ENCODE data around the gene COL26A1. TPM values are rescaled to one million over a fixed set of nuclear protein-coding genes. Genes with fewer than 3 reads are reported as not detected.
"Not testable (repeated sequence)": the region's sequence is repeated elsewhere in the genome, so short reads cannot be mapped to it uniquely, and the experiment has no call there.

The COL26A1 gene
- total RNA-seq, 2 donors from 2014 or later: 0.14 TPM; not detected in 1

DNA sequence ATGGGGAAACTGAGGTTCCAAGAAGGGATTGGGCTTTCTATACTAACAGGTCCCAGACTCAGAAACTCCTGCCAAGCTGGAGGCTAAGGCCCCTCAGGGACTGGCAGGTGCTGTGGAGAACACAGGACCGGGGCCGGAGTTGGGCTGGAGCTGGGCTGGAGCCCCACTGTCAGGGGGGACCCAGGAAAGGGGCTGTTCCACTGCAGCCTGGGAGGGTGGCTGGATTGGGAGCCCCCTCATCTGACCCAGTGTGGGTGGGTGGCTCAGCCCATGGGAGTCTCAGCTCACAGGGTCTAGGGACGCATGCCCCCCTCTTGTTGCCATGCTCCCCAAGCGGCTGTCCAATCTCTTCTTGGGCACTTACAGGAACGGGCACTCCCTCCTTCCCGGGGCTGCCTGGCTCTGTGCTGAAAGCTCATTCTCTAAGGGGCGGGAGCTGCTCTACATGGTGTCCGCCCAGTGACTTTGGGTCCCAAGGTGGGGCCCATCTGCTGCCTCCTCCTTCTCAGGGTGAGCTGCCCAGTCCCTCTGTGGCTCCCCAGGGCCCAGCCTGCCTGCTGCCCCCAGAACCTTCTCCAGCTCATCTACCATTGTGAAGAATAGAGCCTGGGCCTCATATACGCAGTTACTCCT, 139.9 kb downstream of the COL26A1 start:
- Histone ChIP-seq H3K36me3 (no peaks in the 10 kb centered on the region), H3K4me3 (no peak overlapping the region), H3K4me1 (ENCODE audit: control insufficient read depth in 1 of 2, low read depth in 2 of 2) (no peaks in the 10 kb centered on the region), H3K27me3 (replicated peaks; ENCODE audit: insufficient read depth) (no peaks in the 10 kb centered on the region), H3K27ac (no peak overlapping the region), H3K9me3 (no peaks in the 10 kb centered on the region)
- ATAC-seq (ENCODE audit: insufficient number of reproducible peaks, low FRiP score, low read depth) (no peak), DNase-seq (ENCODE audit: low spot score) (no peak)
- TF ChIP-seq, protein P1, sequence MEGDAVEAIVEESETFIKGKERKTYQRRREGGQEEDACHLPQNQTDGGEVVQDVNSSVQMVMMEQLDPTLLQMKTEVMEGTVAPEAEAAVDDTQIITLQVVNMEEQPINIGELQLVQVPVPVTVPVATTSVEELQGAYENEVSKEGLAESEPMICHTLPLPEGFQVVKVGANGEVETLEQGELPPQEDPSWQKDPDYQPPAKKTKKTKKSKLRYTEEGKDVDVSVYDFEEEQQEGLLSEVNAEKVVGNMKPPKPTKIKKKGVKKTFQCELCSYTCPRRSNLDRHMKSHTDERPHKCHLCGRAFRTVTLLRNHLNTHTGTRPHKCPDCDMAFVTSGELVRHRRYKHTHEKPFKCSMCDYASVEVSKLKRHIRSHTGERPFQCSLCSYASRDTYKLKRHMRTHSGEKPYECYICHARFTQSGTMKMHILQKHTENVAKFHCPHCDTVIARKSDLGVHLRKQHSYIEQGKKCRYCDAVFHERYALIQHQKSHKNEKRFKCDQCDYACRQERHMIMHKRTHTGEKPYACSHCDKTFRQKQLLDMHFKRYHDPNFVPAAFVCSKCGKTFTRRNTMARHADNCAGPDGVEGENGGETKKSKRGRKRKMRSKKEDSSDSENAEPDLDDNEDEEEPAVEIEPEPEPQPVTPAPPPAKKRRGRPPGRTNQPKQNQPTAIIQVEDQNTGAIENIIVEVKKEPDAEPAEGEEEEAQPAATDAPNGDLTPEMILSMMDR (IDR thresholded peaks at IDR 0.05): no peak

GRCh38 chr7:101505510-101505909, 142.8 kb downstream of the COL26A1 start:
- H3K27me3 ChIP-seq (replicated peaks; ENCODE audit: insufficient read depth); ATAC-seq (ENCODE audit: insufficient number of reproducible peaks, low FRiP score, low read depth); H3K27ac ChIP-seq; H3K4me3 ChIP-seq; H3K9me3 ChIP-seq; H3K36me3 ChIP-seq; H3K4me1 ChIP-seq (ENCODE audit: control insufficient read depth in 1 of 2, low read depth in 2 of 2); DNase-seq (ENCODE audit: low spot score): not testable (repeated sequence)

- Histone ChIP-seq H3K27ac (no peak overlapping the region), H3K4me3 (no peak overlapping the region)
- TF ChIP-seq, protein P1 (IDR thresholded peaks at IDR 0.05): no peak
Observed at GRCh38 chr7:101506531-101506930, 143.9 kb downstream of the COL26A1 start.

GRCh38 chr7:101507327-101507726, 144.7 kb downstream of the COL26A1 start:
- no peaks in the 10 kb centered on the region for H3K27me3 ChIP-seq (replicated peaks; ENCODE audit: insufficient read depth)
- ATAC-seq (ENCODE audit: insufficient number of reproducible peaks, low FRiP score, low read depth) (no peak), DNase-seq (ENCODE audit: low spot score) (no peak)
- no peaks in the 10 kb centered on the region for H3K9me3 ChIP-seq
- no peaks in the 10 kb centered on the region for H3K4me1 ChIP-seq (ENCODE audit: control insufficient read depth in 1 of 2, low read depth in 2 of 2)
- no peak overlapping the region for H3K27ac ChIP-seq
- H3K4me3 ChIP-seq: no peak overlapping the region
- no peaks in the 10 kb centered on the region for H3K36me3 ChIP-seq
- TF ChIP-seq, protein P1 (IDR thresholded peaks at IDR 0.05): no peak

More at GRCh38 chr7:101506531-101506930, 143.9 kb downstream of the COL26A1 start:
- no peak for ATAC-seq (ENCODE audit: insufficient number of reproducible peaks, low FRiP score, low read depth)
- no peaks in the 10 kb centered on the region for H3K36me3 ChIP-seq
- no peaks in the 10 kb centered on the region for H3K9me3 ChIP-seq
- no peaks in the 10 kb centered on the region for H3K4me1 ChIP-seq (ENCODE audit: control insufficient read depth in 1 of 2, low read depth in 2 of 2)
- H3K27me3 ChIP-seq (replicated peaks; ENCODE audit: insufficient read depth): no peaks in the 10 kb centered on the region
- no peak for DNase-seq (ENCODE audit: low spot score)

GRCh38 chr7:101507791-101508252, 145.1 kb downstream of the COL26A1 start:
- ATAC-seq (ENCODE audit: insufficient number of reproducible peaks, low FRiP score, low read depth): no peak
- H3K27me3 ChIP-seq (replicated peaks; ENCODE audit: insufficient read depth): no peaks in the 10 kb centered on the region

More at GRCh38 chr7:101507791-101508252, 145.1 kb downstream of the COL26A1 start:
- Histone ChIP-seq H3K4me3 (no peak overlapping the region), H3K9me3 (no peaks in the 10 kb centered on the region), H3K27ac (no peak overlapping the region), H3K4me1 (ENCODE audit: control insufficient read depth in 1 of 2, low read depth in 2 of 2) (no peaks in the 10 kb centered on the region), H3K36me3 (no peaks in the 10 kb centered on the region)
- DNase-seq (ENCODE audit: low spot score): no peak
- TF ChIP-seq, protein P1 (IDR thresholded peaks at IDR 0.05): peak; percentile 23
